AG09319 (cell line): ENCODE results near the gene ITPK1.

Experiments used
- DNase-seq: peaks from one replicate; pipeline ENCODE4 v3.0.0-alpha.2; 2010; ENCODE audit warnings: low read depth; ENCODE audit errors: extremely low read depth
- TF ChIP-seq, protein P1 (sequence below): IDR thresholded peaks from 2 replicates; pipeline ENCODE4 v1.5.1; 2011; ENCODE audit warnings: low read depth, mild to moderate bottlenecking, inconsistent platforms, low read length, moderate library complexity

ITPK1 gene

DNA sequence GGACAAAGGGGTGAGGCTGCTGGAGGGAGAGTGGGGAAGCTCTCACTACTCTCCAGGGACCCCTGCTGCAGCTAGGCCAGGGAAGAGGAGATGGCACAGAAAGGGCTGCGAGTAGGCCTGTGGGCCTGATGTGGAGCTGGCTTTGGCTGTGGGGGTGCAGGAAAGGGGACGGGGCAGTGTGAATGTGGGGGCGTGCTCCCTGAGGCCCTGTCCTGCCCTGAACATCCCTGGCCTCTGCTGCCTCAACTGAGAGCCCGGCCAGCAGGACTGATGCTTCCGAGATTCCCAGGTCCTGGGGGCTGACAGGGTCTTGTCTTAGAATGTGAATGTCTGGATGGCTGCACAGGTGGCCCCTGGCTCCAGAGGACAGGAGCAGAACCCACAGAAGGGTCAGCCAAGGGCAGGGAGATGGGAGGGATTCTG, 128.6 kb downstream of the ITPK1 start:
- DNase-seq: no peak
- TF ChIP-seq, protein P1, sequence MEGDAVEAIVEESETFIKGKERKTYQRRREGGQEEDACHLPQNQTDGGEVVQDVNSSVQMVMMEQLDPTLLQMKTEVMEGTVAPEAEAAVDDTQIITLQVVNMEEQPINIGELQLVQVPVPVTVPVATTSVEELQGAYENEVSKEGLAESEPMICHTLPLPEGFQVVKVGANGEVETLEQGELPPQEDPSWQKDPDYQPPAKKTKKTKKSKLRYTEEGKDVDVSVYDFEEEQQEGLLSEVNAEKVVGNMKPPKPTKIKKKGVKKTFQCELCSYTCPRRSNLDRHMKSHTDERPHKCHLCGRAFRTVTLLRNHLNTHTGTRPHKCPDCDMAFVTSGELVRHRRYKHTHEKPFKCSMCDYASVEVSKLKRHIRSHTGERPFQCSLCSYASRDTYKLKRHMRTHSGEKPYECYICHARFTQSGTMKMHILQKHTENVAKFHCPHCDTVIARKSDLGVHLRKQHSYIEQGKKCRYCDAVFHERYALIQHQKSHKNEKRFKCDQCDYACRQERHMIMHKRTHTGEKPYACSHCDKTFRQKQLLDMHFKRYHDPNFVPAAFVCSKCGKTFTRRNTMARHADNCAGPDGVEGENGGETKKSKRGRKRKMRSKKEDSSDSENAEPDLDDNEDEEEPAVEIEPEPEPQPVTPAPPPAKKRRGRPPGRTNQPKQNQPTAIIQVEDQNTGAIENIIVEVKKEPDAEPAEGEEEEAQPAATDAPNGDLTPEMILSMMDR: no peak

- peak; percentile 7 for DNase-seq
- TF ChIP-seq, protein P1: no peak
Measured at GRCh38 chr14:92986254-92987147, 129.2 kb downstream of the ITPK1 start.

- no peak for DNase-seq
- TF ChIP-seq, protein P1: no peak
Measured at GRCh38 chr14:92985521-92985920, 130.2 kb downstream of the ITPK1 start.

DNA sequence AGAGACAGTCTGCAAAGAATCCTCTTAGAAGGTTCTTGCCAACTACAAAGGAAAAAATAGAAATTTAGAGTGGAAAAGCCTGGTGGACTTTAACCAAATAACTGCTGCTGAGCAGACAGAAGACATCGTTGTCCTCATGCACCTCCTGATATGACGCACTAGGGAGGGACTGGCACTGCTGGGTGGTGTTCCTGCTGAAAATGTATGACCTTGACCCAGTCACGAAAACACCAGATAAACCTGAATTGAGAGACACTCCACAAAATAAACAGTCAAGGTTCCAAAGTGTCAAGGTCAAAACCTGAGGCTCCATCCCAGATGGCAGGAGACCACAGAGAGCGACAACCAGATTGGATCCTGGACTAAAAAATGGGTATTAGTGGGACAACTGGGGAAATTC, 130.8 kb downstream of the ITPK1 start:
- no peak for DNase-seq
- TF ChIP-seq, protein P1: no peak

GRCh38 chr14:92984082-92984788, 131.5 kb downstream of the ITPK1 start:
- TF ChIP-seq, protein P1: no peak
- no peak for DNase-seq

- DNase-seq: no peak
- TF ChIP-seq, protein P1: no peak
Measured at GRCh38 chr14:92982956-92983355, 132.8 kb downstream of the ITPK1 start.

- no peak for DNase-seq
- TF ChIP-seq, protein P1: no peak
Measured at GRCh38 chr14:92981726-92982125, 134.0 kb downstream of the ITPK1 start.
